Gastrocnemius medialis (tissue), 4 donors: ENCODE data around the gene ST8SIA3. TPM values are rescaled to one million over a fixed set of nuclear protein-coding genes. Genes with fewer than 3 reads are reported as not detected.

Source experiments
- ATAC-seq, 2 donors: fragments of 150-250 bp; one replicate each; pipeline ENCODE4 v1.9.1; 2016
- DNase-seq, 2 donors: peaks; one replicate each; pipeline ENCODE4 v3.0.0-alpha.2; 2019
- H3K27ac ChIP-seq, 4 donors: fragments of 200-600 bp; sonication (generic); 1 replicate in 1 of 4; 2 replicates in 3 of 4; pipeline ENCODE4 v1.5.1; 2016 to 2018; ENCODE audit warnings: mild to moderate bottlenecking in 2 of 4, moderate library complexity in 1 of 4
- H3K27me3 ChIP-seq, 3 donors: fragments of 200-600 bp; sonication (generic) in 2 of 3; 1 replicate in 1 of 3; 2 replicates in 2 of 3; pipeline versions ENCODE4 v1.5.1 to v1.6.0; 2016 to 2019; ENCODE audit warnings: mild to moderate bottlenecking in 1 of 3, moderate library complexity in 1 of 3
- H3K36me3 ChIP-seq, 2 donors: fragments of 200-600 bp; sonication (generic) in 1 of 2; one replicate each; pipeline ENCODE4 v1.5.1; 2017 to 2018
- H3K4me1 ChIP-seq, 2 donors: fragments of 200-600 bp; sonication (generic) in 1 of 2; one replicate each; pipeline ENCODE4 v1.5.1; 2016 to 2017; ENCODE audit warnings: mild to moderate bottlenecking in 2 of 2
- H3K4me3 ChIP-seq, 4 donors: fragments of 200-600 bp; sonication (generic) in 3 of 4; 1 replicate in 1 of 4; 2 replicates in 3 of 4; pipeline ENCODE4 v1.5.1; 2016 to 2019; ENCODE audit warnings: mild to moderate bottlenecking in 2 of 4
- H3K9me3 ChIP-seq, 3 donors: fragments of 200-600 bp; sonication (generic) in 2 of 3; 1 replicate in 1 of 3; 2 replicates in 2 of 3; pipeline ENCODE4 v1.5.1; 2016 to 2019
- POLR2A ChIP-seq, 2 donors: fragments of 450-650 bp; IDR thresholded peaks; one replicate each; pipeline ENCODE4 v1.6.1; 2017; ENCODE audit warnings: antibody characterized with exemption in 2 of 2, mild to moderate bottlenecking in 2 of 2, moderate library complexity in 2 of 2
- in situ Hi-C, 4 donors: fragments of 200-750 bp; cut with MboI; loops; one replicate each; pipeline versions ENCODE4 v1.15.0 to v1.8.0; 2017; ENCODE audit warnings: low sequenced_read_pairs in 4 of 4
- intact Hi-C: fragments of 100-400 bp; cut with DNase I; formaldehyde crosslinking; loops from one replicate; pipeline ENCODE4 v1.15.1; 2023; ENCODE audit warnings: low total_unique reads
- total RNA-seq, 4 donors: library from RNA; depleted of rRNA; stranded (reverse); fragments of >200 nt; gene quantifications; one replicate each; pipeline versions ENCODE4 v1.1.0 to v1.2.3, GENCODE V29; 2016
- TF ChIP-seq, protein P1 (sequence below), 5 experiments: fragments of 450-650 bp in 3 of 5; fragments of 200-600 bp in 2 of 5; sonication (generic) in 2 of 5; IDR thresholded peaks in 4 of 5; conservative IDR thresholded peaks in 1 of 5; 1 replicate in 4 of 5; 2 replicates in 1 of 5; pipeline ENCODE4 v1.5.1; 2016 to 2019; ENCODE audit warnings: antibody characterized with exemption in 5 of 5, mild to moderate bottlenecking in 3 of 5, moderate library complexity in 3 of 5

The ST8SIA3 gene, protein sequence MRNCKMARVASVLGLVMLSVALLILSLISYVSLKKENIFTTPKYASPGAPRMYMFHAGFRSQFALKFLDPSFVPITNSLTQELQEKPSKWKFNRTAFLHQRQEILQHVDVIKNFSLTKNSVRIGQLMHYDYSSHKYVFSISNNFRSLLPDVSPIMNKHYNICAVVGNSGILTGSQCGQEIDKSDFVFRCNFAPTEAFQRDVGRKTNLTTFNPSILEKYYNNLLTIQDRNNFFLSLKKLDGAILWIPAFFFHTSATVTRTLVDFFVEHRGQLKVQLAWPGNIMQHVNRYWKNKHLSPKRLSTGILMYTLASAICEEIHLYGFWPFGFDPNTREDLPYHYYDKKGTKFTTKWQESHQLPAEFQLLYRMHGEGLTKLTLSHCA
- not detected for total RNA-seq

DNA sequence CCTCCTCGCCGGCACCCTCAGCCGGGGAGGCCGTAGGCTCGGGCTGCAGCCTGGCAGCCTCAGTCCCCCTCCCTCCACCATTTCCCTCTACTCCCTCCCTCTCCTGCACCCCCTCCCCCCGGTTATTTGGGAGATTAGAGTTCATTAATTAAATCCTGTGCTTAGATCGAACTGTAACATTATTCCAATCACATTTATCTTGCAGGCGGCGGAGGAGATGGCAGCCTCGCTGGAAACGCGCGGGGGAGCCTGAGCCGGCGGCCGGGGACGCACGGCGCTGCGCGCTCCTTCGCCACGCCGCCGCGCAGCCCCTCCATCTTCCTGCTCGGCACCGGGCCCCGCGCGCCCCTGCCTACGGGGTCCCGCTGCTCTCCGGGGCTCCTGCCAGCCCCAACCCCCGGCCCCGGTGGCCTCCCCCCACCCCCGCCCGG lies at the start of gene ST8SIA3:
Gene ST8SIA3 (plus strand): TSS at position 287 of the 431 bp plus-strand sequence. CDS start 290 bp downstream, outside the sequence.
- Histone ChIP-seq H3K27me3 (peaks cover 35 to 43% (median 37%) of the 10 kb centered on the region in 3 donors), H3K27ac (no peak within 1 kb of the TSS), H3K4me1 (no peaks in the 10 kb centered on the region), H3K36me3 (no peaks in the 10 kb centered on the region), H3K4me3 (no peak within 1 kb of the TSS), H3K9me3 (no peaks in the 10 kb centered on the region)
- no peak for TF ChIP-seq POLR2A (IDR thresholded peaks at IDR 0.05)
- TF ChIP-seq, protein P1, sequence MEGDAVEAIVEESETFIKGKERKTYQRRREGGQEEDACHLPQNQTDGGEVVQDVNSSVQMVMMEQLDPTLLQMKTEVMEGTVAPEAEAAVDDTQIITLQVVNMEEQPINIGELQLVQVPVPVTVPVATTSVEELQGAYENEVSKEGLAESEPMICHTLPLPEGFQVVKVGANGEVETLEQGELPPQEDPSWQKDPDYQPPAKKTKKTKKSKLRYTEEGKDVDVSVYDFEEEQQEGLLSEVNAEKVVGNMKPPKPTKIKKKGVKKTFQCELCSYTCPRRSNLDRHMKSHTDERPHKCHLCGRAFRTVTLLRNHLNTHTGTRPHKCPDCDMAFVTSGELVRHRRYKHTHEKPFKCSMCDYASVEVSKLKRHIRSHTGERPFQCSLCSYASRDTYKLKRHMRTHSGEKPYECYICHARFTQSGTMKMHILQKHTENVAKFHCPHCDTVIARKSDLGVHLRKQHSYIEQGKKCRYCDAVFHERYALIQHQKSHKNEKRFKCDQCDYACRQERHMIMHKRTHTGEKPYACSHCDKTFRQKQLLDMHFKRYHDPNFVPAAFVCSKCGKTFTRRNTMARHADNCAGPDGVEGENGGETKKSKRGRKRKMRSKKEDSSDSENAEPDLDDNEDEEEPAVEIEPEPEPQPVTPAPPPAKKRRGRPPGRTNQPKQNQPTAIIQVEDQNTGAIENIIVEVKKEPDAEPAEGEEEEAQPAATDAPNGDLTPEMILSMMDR (IDR thresholded peaks at IDR 0.05 in 4 of 5, conservative IDR thresholded peaks at IDR 0.05 in 1 of 5) = no peak
- in situ Hi-C loops (no loop called here), intact Hi-C loops (no loop called here)
- ATAC-seq = no peak
- no peak for DNase-seq

DNA sequence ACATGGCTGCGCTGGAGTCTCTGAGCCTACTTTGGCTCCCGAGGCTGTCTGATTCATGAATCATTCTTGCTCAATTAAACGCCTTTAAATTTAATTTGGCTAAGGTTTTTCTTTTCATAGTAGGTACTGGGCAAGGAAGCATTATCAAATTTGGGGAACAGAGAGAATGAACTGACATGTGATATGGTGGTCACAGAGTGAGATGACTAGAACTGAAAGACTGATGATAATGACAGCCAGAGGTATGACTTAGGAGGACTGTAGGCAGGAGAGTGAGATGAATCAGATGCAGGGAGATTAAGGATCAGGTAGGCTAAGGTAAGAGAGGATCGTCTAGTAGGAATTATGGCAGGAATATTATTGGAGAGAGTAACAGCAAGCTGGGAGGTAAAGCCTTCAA lies 40.9 kb upstream of the ST8SIA3 start:
- no peaks in the 10 kb centered on the region for H3K4me1 ChIP-seq
- no peak for DNase-seq
- no peak for ATAC-seq
- no peaks in the 10 kb centered on the region for H3K27me3 ChIP-seq
- H3K27ac ChIP-seq = no peak overlapping the region
- intact Hi-C loops = no loop called here
- H3K9me3 ChIP-seq = no peaks in the 10 kb centered on the region
- no peak overlapping the region for H3K4me3 ChIP-seq
- no peak for TF ChIP-seq POLR2A (IDR thresholded peaks at IDR 0.05)
- TF ChIP-seq, protein P1 (IDR thresholded peaks at IDR 0.05 in 4 of 5, conservative IDR thresholded peaks at IDR 0.05 in 1 of 5) = no peak
- H3K36me3 ChIP-seq = no peaks in the 10 kb centered on the region
- in situ Hi-C loops = no loop called here

DNA sequence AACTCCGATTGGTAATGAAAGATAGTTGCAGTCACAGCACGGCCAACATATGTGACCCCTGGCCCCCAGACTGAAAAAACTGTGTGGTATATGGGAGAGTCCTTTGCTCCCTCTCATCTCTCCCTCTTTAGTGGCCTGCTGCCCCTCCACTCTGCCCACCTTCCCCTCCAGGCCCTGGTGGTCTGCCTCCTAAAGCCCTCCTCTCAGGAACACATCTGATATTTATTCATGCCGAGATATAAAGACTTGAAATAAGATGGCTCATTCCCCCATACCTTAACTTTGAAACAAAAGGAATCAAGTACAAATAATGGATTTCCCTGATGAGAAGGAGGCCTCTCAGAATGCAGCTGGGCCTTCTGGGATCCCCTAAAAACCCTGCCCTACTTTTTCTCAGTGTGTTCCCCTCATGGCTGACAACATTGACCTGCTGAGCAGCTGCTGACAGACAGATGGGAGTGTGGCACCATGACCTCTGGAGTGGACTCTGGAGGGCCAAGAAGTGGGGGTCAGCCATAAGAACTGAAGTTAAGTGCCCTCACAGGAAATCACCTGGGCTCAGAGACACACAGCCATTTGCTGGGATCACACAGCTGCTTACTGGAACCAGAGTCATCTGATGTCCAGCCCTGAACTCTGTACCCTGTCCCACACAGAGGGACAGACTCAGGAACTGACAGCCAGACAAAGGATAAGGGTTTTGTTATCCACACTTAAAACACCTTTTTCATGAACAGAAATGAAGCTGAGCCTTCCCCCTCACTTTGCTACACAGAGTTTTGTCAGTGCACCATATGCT lies 39.8 kb upstream of the ST8SIA3 start:
- DNase-seq (no peak), ATAC-seq (no peak)
- no peak overlapping the region for H3K4me3 ChIP-seq
- TF ChIP-seq, protein P1 (IDR thresholded peaks at IDR 0.05 in 4 of 5, conservative IDR thresholded peaks at IDR 0.05 in 1 of 5) = no peak
- no peak for TF ChIP-seq POLR2A (IDR thresholded peaks at IDR 0.05)
- no peaks in the 10 kb centered on the region for H3K36me3 ChIP-seq
- no peaks in the 10 kb centered on the region for H3K9me3 ChIP-seq
- intact Hi-C loops = no loop called here
- no peak overlapping the region for H3K27ac ChIP-seq
- in situ Hi-C loops = no loop called here
- H3K27me3 ChIP-seq = no peaks in the 10 kb centered on the region
- no peaks in the 10 kb centered on the region for H3K4me1 ChIP-seq

DNA sequence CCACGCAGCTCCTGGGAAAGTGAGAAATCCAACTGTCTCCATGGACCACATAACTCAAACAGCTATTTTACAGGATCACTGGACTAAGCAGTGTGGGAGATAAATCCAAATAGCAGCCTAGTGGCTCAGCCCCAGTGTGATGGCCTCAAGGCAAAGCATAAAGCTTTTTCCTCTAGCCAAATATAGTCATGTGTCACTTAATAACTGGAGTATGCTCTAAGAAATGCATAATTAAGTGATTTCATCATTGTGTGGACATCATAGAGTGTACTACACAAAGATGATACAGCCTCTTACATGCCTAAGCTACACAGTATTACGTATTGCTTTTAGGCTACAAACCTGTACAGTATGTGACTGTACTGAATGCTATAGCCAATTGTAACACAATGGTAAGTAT lies 31.8 kb upstream of the ST8SIA3 start:
- H3K27me3 ChIP-seq = peaks cover 0 to 2% (median 0%) of the 10 kb centered on the region in 3 donors
- no peaks in the 10 kb centered on the region for H3K36me3 ChIP-seq
- no peak overlapping the region for H3K4me3 ChIP-seq
- no peak for ATAC-seq
- no peak overlapping the region for H3K27ac ChIP-seq
- in situ Hi-C loops = no loop called here
- intact Hi-C loops = no loop called here
- DNase-seq = no peak
- TF ChIP-seq, protein P1 (IDR thresholded peaks at IDR 0.05 in 4 of 5, conservative IDR thresholded peaks at IDR 0.05 in 1 of 5) = no peak
- no peak for TF ChIP-seq POLR2A (IDR thresholded peaks at IDR 0.05)
- no peaks in the 10 kb centered on the region for H3K4me1 ChIP-seq
- no peaks in the 10 kb centered on the region for H3K9me3 ChIP-seq
